Uterus (tissue), 4 donors: ENCODE results near the gene LRRC4C. TPM values are rescaled to one million over a fixed set of nuclear protein-coding genes. Genes with fewer than 3 reads are reported as not detected.

Experiments used
- DNase-seq, 2 donors: peaks; one replicate each; pipeline ENCODE4 v3.0.0-alpha.2; 2019 to 2020
- H3K27ac ChIP-seq, 2 donors: fragments of 200-600 bp; sonication (generic); 1 replicate in 1 of 2; 2 replicates in 1 of 2; pipeline ENCODE4 v1.5.1; 2016 to 2018
- H3K27me3 ChIP-seq, 2 donors: fragments of 200-600 bp; sonication (generic); one replicate each; pipeline ENCODE4 v1.5.1; 2018 to 2019; ENCODE audit warnings: control low read depth in 1 of 2
- H3K36me3 ChIP-seq, 2 donors: fragments of 200-600 bp; sonication (generic); one replicate each; pipeline ENCODE4 v1.5.1; 2019; ENCODE audit warnings: control low read depth in 1 of 2
- H3K4me1 ChIP-seq, 2 donors: fragments of 200-600 bp; sonication (generic); one replicate each; pipeline ENCODE4 v1.5.1; 2018 to 2019; ENCODE audit warnings: control low read depth in 1 of 2
- H3K4me3 ChIP-seq, 2 donors: fragments of 200-600 bp; sonication (generic); 1 replicate in 1 of 2; 2 replicates in 1 of 2; pipeline ENCODE4 v1.5.1; 2018 to 2019; ENCODE audit warnings: mild to moderate bottlenecking in 1 of 2
- H3K9me3 ChIP-seq, 2 donors: fragments of 200-600 bp; sonication (generic); one replicate each; pipeline ENCODE4 v1.5.1; 2019; ENCODE audit warnings: control low read depth in 1 of 2
- CTCF ChIP-seq, 4 experiments: fragments of 200-600 bp in 2 of 4; fragments of 450-650 bp in 2 of 4; sonication (generic) in 2 of 4; IDR thresholded peaks; one replicate each; pipeline ENCODE4 v1.5.1; 2016 to 2019; ENCODE audit warnings: antibody characterized with exemption in 4 of 4, mild to moderate bottlenecking in 2 of 4, moderate library complexity in 1 of 4
- POLR2A ChIP-seq, 2 donors: fragments of 450-650 bp; IDR thresholded peaks; one replicate each; pipeline ENCODE4 v1.6.1; 2016; ENCODE audit warnings: antibody characterized with exemption in 2 of 2, mild to moderate bottlenecking in 1 of 2, moderate library complexity in 1 of 2
- intact Hi-C: fragments of 100-400 bp; cut with DNase I; formaldehyde crosslinking; loops from one replicate; pipeline ENCODE4 v1.15.1; 2023; ENCODE audit warnings: low total_unique reads
- total RNA-seq, 4 donors: library from RNA; depleted of rRNA in 3 of 4; stranded (reverse); fragments of >200 nt in 3 of 4; gene quantifications; one replicate each; pipeline versions ENCODE4 v1.1.0 to v1.2.4, GENCODE V29; 2014 to 2023
- donor health status: DM: yes; HTN: yes; CAD: no.

The LRRC4C gene
- total RNA-seq, 4 donors from 2014 or later: 1.5 to 16.9 (median 2.1) TPM; not detected in 1

- H3K9me3 ChIP-seq: no peaks in the 10 kb centered on the region
- H3K4me3 ChIP-seq: no peak overlapping the region
- no peaks in the 10 kb centered on the region for H3K4me1 ChIP-seq
- H3K27ac ChIP-seq: no peak overlapping the region
- TF ChIP-seq CTCF (IDR thresholded peaks at IDR 0.05) (no peak), POLR2A (IDR thresholded peaks at IDR 0.05) (no peak)
- intact Hi-C loops: no loop called here
- H3K27me3 ChIP-seq: no peaks in the 10 kb centered on the region
- DNase-seq: no peak
- no peaks in the 10 kb centered on the region for H3K36me3 ChIP-seq
Observed at GRCh38 chr11:40134820-40135570, 1324.5 kb downstream of the LRRC4C start.

GRCh38 chr11:40133498-40133897 is 1326.0 kb downstream of the LRRC4C start:
- no peaks in the 10 kb centered on the region for H3K4me1 ChIP-seq
- no peak for DNase-seq
- no peaks in the 10 kb centered on the region for H3K27me3 ChIP-seq
- no peaks in the 10 kb centered on the region for H3K36me3 ChIP-seq
- no peak overlapping the region for H3K27ac ChIP-seq
- no peaks in the 10 kb centered on the region for H3K9me3 ChIP-seq
- intact Hi-C loops: no loop called here
- TF ChIP-seq CTCF (IDR thresholded peaks at IDR 0.05) (no peak), POLR2A (IDR thresholded peaks at IDR 0.05) (no peak)
- no peak overlapping the region for H3K4me3 ChIP-seq

- TF ChIP-seq POLR2A (IDR thresholded peaks at IDR 0.05): no peak
- TF ChIP-seq CTCF (IDR thresholded peaks at IDR 0.05): no peak
- no peaks in the 10 kb centered on the region for H3K36me3 ChIP-seq
- H3K4me1 ChIP-seq: no peaks in the 10 kb centered on the region
- H3K27ac ChIP-seq: no peak overlapping the region
- H3K9me3 ChIP-seq: no peaks in the 10 kb centered on the region
- no peak overlapping the region for H3K4me3 ChIP-seq
- DNase-seq: no peak
- H3K27me3 ChIP-seq: no peaks in the 10 kb centered on the region
- intact Hi-C loops: no loop called here
Observed at GRCh38 chr11:40132912-40133311, 1326.5 kb downstream of the LRRC4C start.

GRCh38 chr11:40130427-40130826 is 1329.0 kb downstream of the LRRC4C start:
- Histone ChIP-seq H3K27ac (no peak overlapping the region), H3K27me3 (no peaks in the 10 kb centered on the region), H3K36me3 (no peaks in the 10 kb centered on the region), H3K4me1 (no peaks in the 10 kb centered on the region), H3K4me3 (no peak overlapping the region), H3K9me3 (no peaks in the 10 kb centered on the region)
- no peak for DNase-seq
- TF ChIP-seq POLR2A (IDR thresholded peaks at IDR 0.05) (no peak), CTCF (IDR thresholded peaks at IDR 0.05) (no peak)
- intact Hi-C loops: no loop called here

GRCh38 chr11:40129266-40129665 is 1330.2 kb downstream of the LRRC4C start:
- Histone ChIP-seq H3K9me3 (no peaks in the 10 kb centered on the region), H3K36me3 (no peaks in the 10 kb centered on the region), H3K27me3 (no peaks in the 10 kb centered on the region), H3K4me3 (no peak overlapping the region), H3K4me1 (no peaks in the 10 kb centered on the region), H3K27ac (no peak overlapping the region)
- DNase-seq: no peak
- no peak for TF ChIP-seq CTCF (IDR thresholded peaks at IDR 0.05)
- TF ChIP-seq POLR2A (IDR thresholded peaks at IDR 0.05): no peak
- intact Hi-C loops: no loop called here
